ENCODE data around the gene POMP.
A peak's percentile ranks its signal among the peaks of the same experiment; 100 is the strongest.

The POMP gene

GRCh38 chr13:28636677-28637317 is 22.1 kb upstream of the POMP start:
- DNase-seq (ENCODE audit: low read depth): peak; percentile 80
- no peak overlapping the region for H3K4me3 ChIP-seq (ENCODE audit: control insufficient read depth, low read depth, low read length)
- TF ChIP-seq CTCF (conservative IDR thresholded peaks at IDR 0.05; ENCODE audit: control insufficient read depth, insufficient read depth, low read depth, low read length): peak; percentile 95

GRCh38 chr13:28637714-28638355 is 21.1 kb upstream of the POMP start:
- no peak for TF ChIP-seq CTCF (conservative IDR thresholded peaks at IDR 0.05; ENCODE audit: control insufficient read depth, insufficient read depth, low read depth, low read length)
- DNase-seq (ENCODE audit: low read depth): no peak
- H3K4me3 ChIP-seq (ENCODE audit: control insufficient read depth, low read depth, low read length): no peak overlapping the region

- no peak overlapping the region for H3K4me3 ChIP-seq (ENCODE audit: control insufficient read depth, low read depth, low read length)
- TF ChIP-seq CTCF (conservative IDR thresholded peaks at IDR 0.05; ENCODE audit: control insufficient read depth, insufficient read depth, low read depth, low read length): no peak
- DNase-seq (ENCODE audit: low read depth): no peak
These were observed 20.2 kb upstream of the POMP start for GRCh38 chr13:28638756-28639155.

- no peak overlapping the region for H3K4me3 ChIP-seq (ENCODE audit: control insufficient read depth, low read depth, low read length)
- no peak for DNase-seq (ENCODE audit: low read depth)
- no peak for TF ChIP-seq CTCF (conservative IDR thresholded peaks at IDR 0.05; ENCODE audit: control insufficient read depth, insufficient read depth, low read depth, low read length)
These were observed 17.9 kb upstream of the POMP start for GRCh38 chr13:28640861-28641599.

GRCh38 chr13:28641600-28641926 is 17.4 kb upstream of the POMP start:
- H3K4me3 ChIP-seq (ENCODE audit: control insufficient read depth, low read depth, low read length): no peak overlapping the region
- no peak for TF ChIP-seq CTCF (conservative IDR thresholded peaks at IDR 0.05; ENCODE audit: control insufficient read depth, insufficient read depth, low read depth, low read length)
- no peak for DNase-seq (ENCODE audit: low read depth)

GRCh38 chr13:28650284-28650683 is 8.6 kb upstream of the POMP start:
- DNase-seq (ENCODE audit: low read depth): peak; percentile 51
- H3K4me3 ChIP-seq (ENCODE audit: control insufficient read depth, low read depth, low read length): no peak overlapping the region
- TF ChIP-seq CTCF (conservative IDR thresholded peaks at IDR 0.05; ENCODE audit: control insufficient read depth, insufficient read depth, low read depth, low read length): no peak

Measured in fibroblast of mammary gland (primary cell).